ENCODE measurements around the gene TSSK6. TPM values are rescaled to one million over a fixed set of nuclear protein-coding genes. Genes with fewer than 3 reads are reported as not detected.

TSSK6 gene
- total and polyA plus RNA-seq, 4 donors, result 0.50 to 1.3 (median 1.0) TPM

- DNase-seq (no peak), ATAC-seq (ENCODE audit: low FRiP score) (no peak)
- no peaks in the 10 kb centered on the region for H3K4me1 ChIP-seq (ENCODE audit: control insufficient read depth in 1 of 2, insufficient read depth in 2 of 2, low read length in 2 of 2)
- H3K36me3 ChIP-seq (ENCODE audit: control insufficient read depth in 1 of 2, insufficient read depth in 2 of 2, low read length in 1 of 2), result no peaks in the 10 kb centered on the region
- H3K27me3 ChIP-seq (ENCODE audit: control insufficient read depth in 1 of 2, insufficient read depth in 2 of 2, low read length in 1 of 2), result no peaks in the 10 kb centered on the region
- H3K9me3 ChIP-seq (ENCODE audit: control insufficient read depth, low read length), result no peaks in the 10 kb centered on the region
- WGBS, 2 donors, result 90 to 93% methylated on average over 10 of the region's 10 CpGs
- intact Hi-C loops (cut with DNase I), result no loop called here
- no peak overlapping the region for H3K27ac ChIP-seq (ENCODE audit: low read depth in 1 of 2, low read length in 2 of 2)
- no peak overlapping the region for H3K4me3 ChIP-seq (ENCODE audit: low read length in 2 of 2)
Measured at GRCh38 chr19:19553670-19554069, 38.3 kb upstream of the TSSK6 start.

DNA sequence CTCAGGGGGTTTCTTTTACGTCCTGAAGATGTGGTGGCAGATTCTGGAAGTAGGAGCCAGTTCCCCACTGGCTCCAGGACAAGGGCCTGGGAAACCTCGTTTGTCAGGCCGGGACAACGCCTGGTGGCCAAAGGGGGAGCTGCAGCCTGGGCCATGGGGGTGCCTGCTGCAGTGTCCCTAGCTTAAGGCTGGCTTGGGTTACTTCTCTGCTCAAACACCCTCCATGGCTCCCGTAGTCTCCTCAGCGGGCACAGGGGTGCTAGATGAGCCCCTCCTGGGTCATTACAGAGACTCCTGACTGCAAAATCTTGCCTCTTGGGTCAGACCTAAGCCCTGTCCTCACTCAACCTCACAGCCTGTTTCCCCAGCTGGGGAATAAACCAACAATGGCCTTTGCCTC, 37.5 kb upstream of the TSSK6 start:
- DNase-seq, result no peak
- Histone ChIP-seq H3K4me3 (ENCODE audit: low read length in 2 of 2) (no peak overlapping the region), H3K27ac (ENCODE audit: low read depth in 1 of 2, low read length in 2 of 2) (no peak overlapping the region), H3K4me1 (ENCODE audit: control insufficient read depth in 1 of 2, insufficient read depth in 2 of 2, low read length in 2 of 2) (no peaks in the 10 kb centered on the region), H3K27me3 (ENCODE audit: control insufficient read depth in 1 of 2, insufficient read depth in 2 of 2, low read length in 1 of 2) (no peaks in the 10 kb centered on the region), H3K36me3 (ENCODE audit: control insufficient read depth in 1 of 2, insufficient read depth in 2 of 2, low read length in 1 of 2) (no peaks in the 10 kb centered on the region), H3K9me3 (ENCODE audit: control insufficient read depth, low read length) (no peaks in the 10 kb centered on the region)
- ATAC-seq (ENCODE audit: low FRiP score), result no peak
- intact Hi-C loops (cut with DNase I), result no loop called here
- WGBS, 2 donors, result 56 to 63% methylated on average over 6 of the region's 6 CpGs

GRCh38 chr19:19551853-19552192, 36.5 kb upstream of the TSSK6 start:
- intact Hi-C loops (cut with DNase I), result no loop called here
- DNase-seq, result no peak
- Histone ChIP-seq H3K36me3 (ENCODE audit: control insufficient read depth in 1 of 2, insufficient read depth in 2 of 2, low read length in 1 of 2) (no peaks in the 10 kb centered on the region), H3K27me3 (ENCODE audit: control insufficient read depth in 1 of 2, insufficient read depth in 2 of 2, low read length in 1 of 2) (no peaks in the 10 kb centered on the region), H3K9me3 (ENCODE audit: control insufficient read depth, low read length) (no peaks in the 10 kb centered on the region), H3K27ac (ENCODE audit: low read depth in 1 of 2, low read length in 2 of 2) (no peak overlapping the region), H3K4me3 (ENCODE audit: low read length in 2 of 2) (no peak overlapping the region), H3K4me1 (ENCODE audit: control insufficient read depth in 1 of 2, insufficient read depth in 2 of 2, low read length in 2 of 2) (no peaks in the 10 kb centered on the region)
- 78 to 79% methylated on average over 14 of the region's 14 CpGs for WGBS, 2 donors
- ATAC-seq (ENCODE audit: low FRiP score), result no peak

DNA sequence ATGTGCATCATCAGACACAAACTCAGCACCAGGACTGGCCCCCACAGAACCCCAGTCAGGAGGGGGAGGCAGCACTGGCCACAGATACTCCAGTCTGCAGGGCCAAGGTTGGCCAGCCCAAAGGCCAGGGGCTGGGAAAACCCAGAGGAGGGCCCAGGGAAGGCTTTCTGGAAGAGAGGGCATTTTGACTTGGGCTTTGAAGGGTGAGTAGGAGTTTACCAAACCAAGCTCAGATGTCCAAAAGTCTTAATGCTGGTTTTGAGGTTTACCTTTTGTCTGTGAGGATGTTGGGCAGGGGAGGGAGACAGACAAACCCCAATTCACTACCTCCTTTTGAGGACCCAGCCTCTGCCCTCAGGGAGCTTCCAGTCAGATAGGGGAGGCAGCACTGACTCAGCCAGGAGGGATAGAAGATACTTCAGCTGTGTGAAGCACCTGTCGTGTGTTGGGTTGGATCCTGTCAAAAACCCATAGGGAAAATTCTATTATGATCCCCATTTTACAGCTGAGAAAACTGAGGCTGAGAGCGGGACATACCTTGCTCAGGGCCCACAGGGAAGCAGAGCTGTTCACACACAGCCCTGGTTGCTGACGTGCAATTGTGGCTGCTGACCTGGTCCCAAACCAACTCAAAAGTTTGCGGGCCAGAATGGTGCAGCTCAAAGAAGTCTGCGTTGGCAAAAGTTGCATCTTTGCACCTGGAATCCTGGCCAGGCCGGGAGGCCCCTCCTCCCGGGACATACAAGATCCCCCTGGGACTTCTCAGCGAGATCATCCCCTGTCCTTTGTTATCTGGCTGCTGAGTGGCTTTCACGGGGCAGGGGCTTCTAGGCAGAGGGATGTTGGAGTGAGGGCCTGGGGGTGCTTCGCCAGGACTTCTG, 35.9 kb upstream of the TSSK6 start:
- intact Hi-C loops (cut with DNase I), result no loop called here
- WGBS, 2 donors, result 81 to 86% methylated on average over 10 of the region's 10 CpGs

DNA sequence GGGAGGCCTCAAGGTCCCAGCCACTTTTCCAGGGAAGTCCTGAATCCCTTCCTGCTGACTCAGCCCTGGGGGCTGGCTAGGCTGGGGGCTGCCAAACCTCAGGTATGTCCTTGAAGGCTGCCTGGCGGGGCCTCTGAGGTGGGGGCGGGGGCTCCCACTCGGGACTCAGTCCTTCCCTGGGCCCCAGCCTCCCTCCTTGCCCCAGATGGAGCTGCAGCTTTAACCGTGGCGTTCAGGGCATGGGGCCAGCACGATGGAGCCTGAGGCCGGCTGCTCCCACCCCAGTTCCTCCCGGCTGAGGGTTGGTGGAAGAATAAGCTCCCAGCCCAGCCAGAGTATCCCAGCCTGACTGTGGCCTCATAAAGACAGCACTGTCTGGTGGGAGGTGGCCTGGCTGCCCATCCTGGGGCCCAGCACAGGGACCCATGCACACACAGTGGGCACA, 35.2 kb upstream of the TSSK6 start:
- Histone ChIP-seq H3K4me1 (ENCODE audit: control insufficient read depth in 1 of 2, insufficient read depth in 2 of 2, low read length in 2 of 2) (no peaks in the 10 kb centered on the region), H3K36me3 (ENCODE audit: control insufficient read depth in 1 of 2, insufficient read depth in 2 of 2, low read length in 1 of 2) (no peaks in the 10 kb centered on the region), H3K4me3 (ENCODE audit: low read length in 2 of 2) (no peak overlapping the region), H3K27ac (ENCODE audit: low read depth in 1 of 2, low read length in 2 of 2) (no peak overlapping the region), H3K9me3 (ENCODE audit: control insufficient read depth, low read length) (no peaks in the 10 kb centered on the region), H3K27me3 (ENCODE audit: control insufficient read depth in 1 of 2, insufficient read depth in 2 of 2, low read length in 1 of 2) (no peaks in the 10 kb centered on the region)
- 7 to 23% methylated on average over 7 to 8 of the region's 8 CpGs for WGBS, 2 donors
- DNase-seq, result no peak
- intact Hi-C loops (cut with DNase I), result no loop called here
- ATAC-seq (ENCODE audit: low FRiP score), result no peak

More for the DNA sequence above, 35.9 kb upstream of the TSSK6 start:
- ATAC-seq (ENCODE audit: low FRiP score) (no peak), DNase-seq (no peak)
- no peaks in the 10 kb centered on the region for H3K4me1 ChIP-seq (ENCODE audit: control insufficient read depth in 1 of 2, insufficient read depth in 2 of 2, low read length in 2 of 2)
- H3K9me3 ChIP-seq (ENCODE audit: control insufficient read depth, low read length), result no peaks in the 10 kb centered on the region
- no peaks in the 10 kb centered on the region for H3K36me3 ChIP-seq (ENCODE audit: control insufficient read depth in 1 of 2, insufficient read depth in 2 of 2, low read length in 1 of 2)
- H3K27me3 ChIP-seq (ENCODE audit: control insufficient read depth in 1 of 2, insufficient read depth in 2 of 2, low read length in 1 of 2), result no peaks in the 10 kb centered on the region
- no peak overlapping the region for H3K4me3 ChIP-seq (ENCODE audit: low read length in 2 of 2)
- no peak overlapping the region for H3K27ac ChIP-seq (ENCODE audit: low read depth in 1 of 2, low read length in 2 of 2)

GRCh38 chr19:19549804-19550464, 34.6 kb upstream of the TSSK6 start:
- intact Hi-C loops (cut with DNase I), result no loop called here
- H3K4me3 ChIP-seq (ENCODE audit: low read length in 2 of 2), result no peak overlapping the region
- no peaks in the 10 kb centered on the region for H3K27me3 ChIP-seq (ENCODE audit: control insufficient read depth in 1 of 2, insufficient read depth in 2 of 2, low read length in 1 of 2)
- ATAC-seq (ENCODE audit: low FRiP score) (no peak), DNase-seq (no peak)
- no peak overlapping the region for H3K27ac ChIP-seq (ENCODE audit: low read depth in 1 of 2, low read length in 2 of 2)
- WGBS, 2 donors, result 61 to 63% methylated on average over 17 to 23 of the region's 23 CpGs
- H3K9me3 ChIP-seq (ENCODE audit: control insufficient read depth, low read length), result no peaks in the 10 kb centered on the region
- no peaks in the 10 kb centered on the region for H3K4me1 ChIP-seq (ENCODE audit: control insufficient read depth in 1 of 2, insufficient read depth in 2 of 2, low read length in 2 of 2)
- H3K36me3 ChIP-seq (ENCODE audit: control insufficient read depth in 1 of 2, insufficient read depth in 2 of 2, low read length in 1 of 2), result no peaks in the 10 kb centered on the region

- intact Hi-C loops (cut with DNase I), result no loop called here
- H3K9me3 ChIP-seq (ENCODE audit: control insufficient read depth, low read length), result no peaks in the 10 kb centered on the region
- H3K27me3 ChIP-seq (ENCODE audit: control insufficient read depth in 1 of 2, insufficient read depth in 2 of 2, low read length in 1 of 2), result no peaks in the 10 kb centered on the region
- no peaks in the 10 kb centered on the region for H3K36me3 ChIP-seq (ENCODE audit: control insufficient read depth in 1 of 2, insufficient read depth in 2 of 2, low read length in 1 of 2)
- WGBS, 2 donors, result 73 to 78% methylated on average over 13 of the region's 13 CpGs
- ATAC-seq (ENCODE audit: low FRiP score), result no peak
- H3K4me3 ChIP-seq (ENCODE audit: low read length in 2 of 2), result no peak overlapping the region
- DNase-seq, result no peak
- no peak overlapping the region for H3K27ac ChIP-seq (ENCODE audit: low read depth in 1 of 2, low read length in 2 of 2)
- H3K4me1 ChIP-seq (ENCODE audit: control insufficient read depth in 1 of 2, insufficient read depth in 2 of 2, low read length in 2 of 2), result no peaks in the 10 kb centered on the region
Measured at GRCh38 chr19:19548915-19549759, 33.8 kb upstream of the TSSK6 start.

DNA sequence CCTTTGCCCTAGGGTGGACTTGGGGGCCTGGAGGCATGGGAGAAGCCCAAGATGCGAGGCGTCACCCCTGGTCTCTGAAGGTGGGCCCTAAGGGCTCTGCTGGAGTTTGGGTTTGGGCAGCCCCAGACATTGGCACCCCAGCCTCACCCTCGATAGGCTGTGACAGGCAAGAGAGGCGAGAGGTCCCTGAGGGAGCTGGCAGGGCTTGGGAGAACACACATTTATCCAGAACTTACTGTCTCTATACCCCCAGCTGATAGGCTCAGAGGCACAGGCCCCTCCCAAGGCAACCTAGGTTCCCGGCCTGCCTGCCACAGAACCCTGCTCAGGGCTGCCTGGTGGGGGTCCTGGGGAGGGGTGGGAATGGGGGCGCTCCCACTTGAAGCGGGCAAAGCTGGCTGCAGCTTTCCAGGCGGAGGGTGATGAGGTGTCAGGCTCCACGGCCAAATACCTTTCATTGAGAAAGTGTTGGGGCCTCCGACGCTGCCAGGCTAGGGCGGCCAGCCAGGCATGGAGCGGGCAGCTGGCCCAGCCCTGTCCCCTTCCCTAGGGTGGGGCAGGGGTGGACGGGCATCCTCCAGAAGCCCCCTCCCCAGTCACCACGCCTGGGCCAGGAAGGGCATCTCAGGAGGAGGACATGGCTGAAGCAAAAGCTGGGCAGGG, 32.5 kb upstream of the TSSK6 start:
- no peaks in the 10 kb centered on the region for H3K9me3 ChIP-seq (ENCODE audit: control insufficient read depth, low read length)
- intact Hi-C loops (cut with DNase I), result no loop called here
- ATAC-seq (ENCODE audit: low FRiP score) (no peak), DNase-seq (no peak)
- H3K27ac ChIP-seq (ENCODE audit: low read depth in 1 of 2, low read length in 2 of 2), result no peak overlapping the region
- no peaks in the 10 kb centered on the region for H3K27me3 ChIP-seq (ENCODE audit: control insufficient read depth in 1 of 2, insufficient read depth in 2 of 2, low read length in 1 of 2)
- 32% methylated on average over 13 to 15 of the region's 15 CpGs for WGBS, 2 donors
- no peak overlapping the region for H3K4me3 ChIP-seq (ENCODE audit: low read length in 2 of 2)
- no peaks in the 10 kb centered on the region for H3K4me1 ChIP-seq (ENCODE audit: control insufficient read depth in 1 of 2, insufficient read depth in 2 of 2, low read length in 2 of 2)
- no peaks in the 10 kb centered on the region for H3K36me3 ChIP-seq (ENCODE audit: control insufficient read depth in 1 of 2, insufficient read depth in 2 of 2, low read length in 1 of 2)

Data from aorta (tissue), 5 donors.